ENCODE data around the gene PHF1.

- TF ChIP-seq POLR2AphosphoS5 (IDR thresholded peaks at IDR 0.05; ENCODE audit: insufficient read depth in 1 of 2, low read depth in 1 of 2) (no peak), CTCF (IDR thresholded peaks at IDR 0.05) (no peak)
Observed at GRCh38 chr6:33433544-33434191, 22.9 kb downstream of the PHF1 start.

All from vagina (tissue), 2 donors.